BLaER1 treated with 17β-estradiol and CSF1 and Interleukin-3, amounts not matched to agents 10 nM and 100 nM (cell line): ENCODE results near the gene PRDX3.

Source experiments
- H3K27ac ChIP-seq, 11 experiments: shearing (Covaris generic); formaldehyde crosslinking; 2 replicates each; pipeline ENCODE4 v1.8.1; 2022
- H3K27me3 ChIP-seq, 11 experiments: shearing (Covaris generic); formaldehyde crosslinking; 2 replicates each; pipeline ENCODE4 v1.8.1; 2022
- H3K36me3 ChIP-seq, 11 experiments: shearing (Covaris generic); formaldehyde crosslinking; 2 replicates each; pipeline ENCODE4 v1.8.1; 2022
- H3K4me1 ChIP-seq, 10 experiments: shearing (Covaris generic); formaldehyde crosslinking; 2 replicates each; pipeline ENCODE4 v1.8.1; 2022
- H3K4me2 ChIP-seq, 11 experiments: shearing (Covaris generic); formaldehyde crosslinking; 2 replicates each; pipeline ENCODE4 v1.8.1; 2022
- H3K4me3 ChIP-seq, 10 experiments: shearing (Covaris generic); formaldehyde crosslinking; 2 replicates each; pipeline ENCODE4 v1.8.1; 2022
- H3K9ac ChIP-seq, 11 experiments: shearing (Covaris generic); formaldehyde crosslinking; 2 replicates each; pipeline ENCODE4 v1.8.1; 2022
- H3K9me3 ChIP-seq, 11 experiments: shearing (Covaris generic); formaldehyde crosslinking; replicated peaks in 1 of 11; 2 replicates each; pipeline ENCODE4 v1.8.1; 2022
- H4K20me1 ChIP-seq, 11 experiments: shearing (Covaris generic); formaldehyde crosslinking; 2 replicates each; pipeline ENCODE4 v1.8.1; 2022
- Cebpa-rat ChIP-seq, 11 experiments: shearing (Covaris generic); IDR thresholded peaks; 2 replicates each; pipeline ENCODE4 v1.8.1; 2022

The PRDX3 gene

GRCh38 chr10:119178372-119179119 is at the start of gene PRDX3:
PRDX3 (minus strand) TSS chr10:119178812; CDS start chr10:119178790, 22 bp downstream.
- Histone ChIP-seq H3K4me3 (peak within 1 kb of the TSS; percentile 67 to 82 (median 76)), H3K9ac (peak within 1 kb of the TSS; percentile 85 to 97 (median 95)), H3K36me3 (peaks cover 34 to 40% (median 38%) of the 10 kb centered on the region in 11 experiments), H3K4me2 (peak within 1 kb of the TSS; percentile 85 to 95 (median 92)), H4K20me1 (peaks cover 0 to 36% (median 20%) of the 10 kb centered on the region in 11 experiments; a peak in 16 of 22 replicates), H3K4me1 (peaks cover 27 to 44% (median 38%) of the 10 kb centered on the region in 10 experiments), H3K27me3 (no peaks in the 10 kb centered on the region), H3K27ac (peak within 1 kb of the TSS; percentile 76 to 98 (median 94)), H3K9me3 (peaks cover 0 to 3% (median 0%) of the 10 kb centered on the region in 11 experiments; a peak in 3 of 22 replicates)
- TF ChIP-seq Cebpa-rat (IDR thresholded peaks at IDR 0.05), result no peak

- H3K27ac ChIP-seq, result no peak overlapping the region
- no peaks in the 10 kb centered on the region for H3K27me3 ChIP-seq
- H3K4me1 ChIP-seq, result peaks cover 0 to 10% (median 6%) of the 10 kb centered on the region in 10 experiments; a peak in 11 of 20 replicates
- no peak overlapping the region for H3K9ac ChIP-seq
- no peak overlapping the region for H3K4me2 ChIP-seq
- no peak overlapping the region for H3K4me3 ChIP-seq
- peaks cover 8 to 25% (median 13%) of the 10 kb centered on the region in 11 experiments; a peak in 19 of 22 replicates for H3K9me3 ChIP-seq
- no peak for TF ChIP-seq Cebpa-rat (IDR thresholded peaks at IDR 0.05)
- no peaks in the 10 kb centered on the region for H3K36me3 ChIP-seq
- H4K20me1 ChIP-seq, result 0 out of 22 replicates have a peak, but pooled peaks cover 0 to under 1% (median 0%) of the 10 kb centered on the region in 11 experiments
Measured at GRCh38 chr10:119227825-119228224, 49.2 kb upstream of the PRDX3 start.

GRCh38 chr10:119225083-119225658 is 46.6 kb upstream of the PRDX3 start:
- no peak overlapping the region for H3K4me3 ChIP-seq
- no peak overlapping the region for H3K27ac ChIP-seq
- peaks cover 0 to 9% (median 0%) of the 10 kb centered on the region in 11 experiments; a peak in 1 of 22 replicates for H4K20me1 ChIP-seq

GRCh38 chr10:119222966-119223386 is 44.4 kb upstream of the PRDX3 start:
- Histone ChIP-seq H3K9ac (no peak overlapping the region), H3K27me3 (no peaks in the 10 kb centered on the region), H3K4me1 (peaks cover 0 to 10% (median 6%) of the 10 kb centered on the region in 10 experiments; a peak in 11 of 20 replicates), H3K4me2 (no peak overlapping the region), H3K27ac (no peak overlapping the region), H3K36me3 (no peaks in the 10 kb centered on the region), H3K9me3 (no peaks in the 10 kb centered on the region), H3K4me3 (no peak overlapping the region), H4K20me1 (peaks cover 0 to 9% (median 0%) of the 10 kb centered on the region in 11 experiments; a peak in 1 of 22 replicates)
- no peak for TF ChIP-seq Cebpa-rat (IDR thresholded peaks at IDR 0.05)

More at GRCh38 chr10:119225083-119225658, 46.6 kb upstream of the PRDX3 start:
- H3K9me3 ChIP-seq, result peaks cover 0 to 2% (median 0%) of the 10 kb centered on the region in 11 experiments; a peak in 1 of 22 replicates
- H3K36me3 ChIP-seq, result no peaks in the 10 kb centered on the region
- H3K27me3 ChIP-seq, result no peaks in the 10 kb centered on the region
- H3K4me2 ChIP-seq, result no peak overlapping the region
- H3K9ac ChIP-seq, result no peak overlapping the region
- peaks cover 0 to 10% (median 6%) of the 10 kb centered on the region in 10 experiments; a peak in 11 of 20 replicates for H3K4me1 ChIP-seq
- TF ChIP-seq Cebpa-rat (IDR thresholded peaks at IDR 0.05), result no peak

- H3K4me3 ChIP-seq, result no peak overlapping the region
- no peaks in the 10 kb centered on the region for H3K27me3 ChIP-seq
- H3K4me2 ChIP-seq, result no peak overlapping the region
- H3K27ac ChIP-seq, result no peak overlapping the region
- TF ChIP-seq Cebpa-rat (IDR thresholded peaks at IDR 0.05), result no peak
- peaks cover 0 to 10% (median 6%) of the 10 kb centered on the region in 10 experiments; a peak in 11 of 20 replicates for H3K4me1 ChIP-seq
- no peak overlapping the region for H3K9ac ChIP-seq
- no peaks in the 10 kb centered on the region for H3K36me3 ChIP-seq
- H4K20me1 ChIP-seq, result peaks cover 0 to 9% (median 0%) of the 10 kb centered on the region in 11 experiments; a peak in 1 of 22 replicates
- H3K9me3 ChIP-seq, result no peaks in the 10 kb centered on the region
Measured at GRCh38 chr10:119222537-119222936, 43.9 kb upstream of the PRDX3 start.

GRCh38 chr10:119221666-119222065 is 43.1 kb upstream of the PRDX3 start:
- Histone ChIP-seq H3K4me3 (no peak overlapping the region), H3K4me1 (peaks cover 0 to 3% (median under 1%) of the 10 kb centered on the region in 10 experiments; a peak in 11 of 20 replicates), H3K9ac (no peak overlapping the region), H3K27ac (no peak overlapping the region), H3K27me3 (no peaks in the 10 kb centered on the region), H4K20me1 (peaks cover 0 to 9% (median 0%) of the 10 kb centered on the region in 11 experiments; a peak in 1 of 22 replicates), H3K9me3 (no peaks in the 10 kb centered on the region), H3K4me2 (no peak overlapping the region), H3K36me3 (no peaks in the 10 kb centered on the region)
- no peak for TF ChIP-seq Cebpa-rat (IDR thresholded peaks at IDR 0.05)

GRCh38 chr10:119221201-119221600 is 42.6 kb upstream of the PRDX3 start:
- Histone ChIP-seq H3K9me3 (no peaks in the 10 kb centered on the region), H3K27ac (no peak overlapping the region), H3K4me1 (no peaks in the 10 kb centered on the region), H4K20me1 (peaks cover 0 to 9% (median 0%) of the 10 kb centered on the region in 11 experiments; a peak in 1 of 22 replicates), H3K9ac (no peak overlapping the region), H3K4me2 (no peak overlapping the region), H3K36me3 (no peaks in the 10 kb centered on the region), H3K4me3 (no peak overlapping the region), H3K27me3 (no peaks in the 10 kb centered on the region)
- no peak for TF ChIP-seq Cebpa-rat (IDR thresholded peaks at IDR 0.05)

GRCh38 chr10:119219871-119220270 is 41.3 kb upstream of the PRDX3 start:
- H3K9ac ChIP-seq, result no peak overlapping the region
- no peaks in the 10 kb centered on the region for H3K9me3 ChIP-seq
- no peak overlapping the region for H3K4me2 ChIP-seq
- peaks cover 0 to 9% (median 0%) of the 10 kb centered on the region in 11 experiments; a peak in 1 of 22 replicates for H4K20me1 ChIP-seq
- H3K4me1 ChIP-seq, result no peaks in the 10 kb centered on the region
- no peak overlapping the region for H3K4me3 ChIP-seq
- no peak for TF ChIP-seq Cebpa-rat (IDR thresholded peaks at IDR 0.05)
- H3K27me3 ChIP-seq, result no peaks in the 10 kb centered on the region
- no peaks in the 10 kb centered on the region for H3K36me3 ChIP-seq
- H3K27ac ChIP-seq, result no peak overlapping the region

- Histone ChIP-seq H3K27me3 (peaks cover 0 to 2% (median under 1%) of the 10 kb centered on the region in 11 experiments; a peak in 12 of 22 replicates), H3K27ac (no peak overlapping the region), H4K20me1 (peaks cover 0 to 9% (median 0%) of the 10 kb centered on the region in 11 experiments; a peak in 1 of 22 replicates), H3K4me2 (no peak overlapping the region), H3K36me3 (no peaks in the 10 kb centered on the region), H3K4me3 (no peak overlapping the region), H3K9me3 (no peaks in the 10 kb centered on the region), H3K4me1 (peaks cover 5 to 11% (median 9%) of the 10 kb centered on the region in 10 experiments; a peak in 15 of 20 replicates), H3K9ac (no peak overlapping the region)
- TF ChIP-seq Cebpa-rat (IDR thresholded peaks at IDR 0.05), result no peak
Measured at GRCh38 chr10:119217991-119218490, 39.4 kb upstream of the PRDX3 start.
